Measurements from ENCODE around the gene STAT3.
"Not testable (repeated sequence)": the region's sequence is repeated elsewhere in the genome, so short reads cannot be mapped to it uniquely, and the experiment has no call there.

STAT3 gene

GRCh38 chr17:42409523-42410318, 21.5 kb upstream of the STAT3 start:
- no peak for DNase-seq (ENCODE audit: low read depth, low spot score)

DNA sequence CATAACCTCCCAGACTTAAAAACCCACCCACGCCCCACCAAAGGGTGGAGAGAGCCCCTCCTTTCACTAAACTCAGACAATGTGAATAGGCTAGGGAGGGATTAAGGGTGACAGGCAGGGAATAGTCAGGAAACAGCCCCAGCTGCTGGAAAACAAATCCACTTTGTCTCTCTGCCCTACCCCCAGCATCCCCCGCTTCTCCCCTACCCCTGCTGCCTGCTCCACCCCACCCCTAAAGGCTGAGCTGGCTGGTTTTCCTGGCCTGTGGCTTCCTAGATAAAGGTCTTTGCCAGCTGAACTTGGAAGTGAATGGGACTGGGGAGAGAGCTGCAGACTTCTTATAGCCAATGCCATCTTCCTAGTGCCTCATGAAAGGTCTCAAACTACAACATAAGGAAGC, 19.8 kb upstream of the STAT3 start:
- DNase-seq (ENCODE audit: low read depth, low spot score) = no peak

DNA sequence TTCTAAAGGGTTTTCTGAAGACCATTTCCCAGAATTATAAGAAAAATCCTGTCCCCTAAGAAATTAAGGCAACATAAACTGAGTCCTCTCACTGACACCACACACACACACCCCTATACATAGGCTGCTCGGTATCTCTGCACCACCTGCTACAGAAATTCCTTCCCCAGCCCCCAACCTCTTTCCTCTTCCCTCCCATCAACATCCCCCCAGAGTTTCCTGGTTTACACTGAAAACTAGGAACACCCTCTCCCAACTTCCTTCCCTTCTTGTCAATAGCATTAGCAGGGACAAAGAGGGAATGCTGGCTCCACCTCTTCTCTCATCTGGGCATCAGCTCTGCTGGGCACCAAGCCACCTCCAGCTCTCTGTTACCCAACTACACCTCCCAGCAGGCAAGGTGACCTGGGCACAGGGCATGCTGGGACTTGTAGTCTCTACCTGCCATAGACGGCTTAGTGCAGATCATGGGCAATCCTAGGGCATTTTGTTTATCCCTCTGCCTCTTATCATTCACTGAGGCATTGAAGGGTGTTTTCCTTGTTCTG, 19.1 kb upstream of the STAT3 start:
- DNase-seq (ENCODE audit: low read depth, low spot score) = no peak

- DNase-seq (ENCODE audit: low read depth, low spot score) = no peak
These were observed 18.5 kb upstream of the STAT3 start for GRCh38 chr17:42406615-42407288.

DNA sequence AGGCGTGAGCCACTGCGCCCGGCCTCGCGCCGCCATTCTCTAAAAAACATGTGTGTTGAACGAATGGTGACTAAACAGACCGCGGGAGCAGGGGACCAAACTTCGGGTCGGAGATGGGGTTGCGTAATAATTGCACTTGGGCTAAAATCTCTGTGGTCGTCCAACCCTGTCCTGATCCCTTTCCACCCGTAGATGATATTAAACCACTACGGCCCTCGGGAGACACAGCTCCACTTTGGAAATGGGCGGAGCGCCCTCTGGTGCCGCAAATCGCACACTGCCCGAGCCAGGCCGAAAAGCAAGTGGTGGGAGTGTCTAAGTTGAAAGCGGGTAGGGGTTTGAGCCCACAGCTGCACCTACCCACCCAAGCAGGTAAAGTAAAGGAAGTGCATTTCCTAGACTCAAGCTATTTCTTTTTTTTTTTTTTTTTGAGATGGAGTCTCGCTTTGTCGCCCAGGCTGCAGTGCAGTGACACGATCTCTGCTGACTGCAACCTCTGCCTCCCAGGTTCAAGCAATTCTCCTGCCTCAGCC, 17.8 kb upstream of the STAT3 start:
- DNase-seq (ENCODE audit: low read depth, low spot score) = no peak

DNA sequence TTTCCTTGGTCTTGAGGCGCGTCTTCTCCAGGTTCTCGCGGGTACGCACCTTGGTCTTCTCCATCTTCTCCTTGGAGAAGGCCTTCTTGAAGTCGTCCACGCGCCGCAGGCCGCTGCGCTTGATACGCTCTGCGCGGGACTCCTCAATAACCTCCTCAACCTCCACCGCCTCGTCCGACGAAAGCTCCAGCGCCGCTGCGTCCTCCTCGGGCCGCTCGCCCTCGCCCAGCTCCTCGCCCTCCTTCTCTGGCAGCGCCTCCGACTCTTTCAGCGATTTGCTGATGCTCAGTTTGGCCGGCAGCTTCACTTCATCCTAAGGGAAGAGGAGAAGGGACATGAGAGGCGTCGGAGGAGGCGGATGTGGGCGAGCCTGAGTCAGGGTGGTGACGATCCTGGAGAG, 16.8 kb upstream of the STAT3 start:
- DNase-seq (ENCODE audit: low read depth, low spot score) = no peak

- DNase-seq (ENCODE audit: low read depth, low spot score) = no peak
These were observed 16.2 kb upstream of the STAT3 start for GRCh38 chr17:42404326-42405055.

DNA sequence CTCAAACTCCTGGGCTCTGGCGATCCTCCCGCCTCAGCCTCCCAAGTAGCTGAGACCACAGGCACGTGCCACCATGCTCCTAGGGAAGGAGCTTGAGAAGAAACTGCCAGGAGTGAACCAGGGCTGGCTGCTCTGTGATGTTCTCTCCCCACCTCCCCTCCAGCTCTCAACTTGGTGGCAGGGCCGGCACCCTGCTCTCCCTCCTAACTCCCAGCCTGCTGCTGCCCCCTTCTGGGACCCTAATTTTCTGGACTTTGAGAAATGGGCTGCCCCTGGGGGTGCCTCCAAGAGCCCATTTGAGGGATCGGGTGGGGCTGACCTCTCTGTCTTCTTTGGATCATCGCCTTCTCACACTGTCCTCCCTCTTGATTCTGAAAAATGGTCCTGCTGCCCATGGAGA, 14.9 kb upstream of the STAT3 start:
- DNase-seq (ENCODE audit: low read depth, low spot score) = no peak

DNA sequence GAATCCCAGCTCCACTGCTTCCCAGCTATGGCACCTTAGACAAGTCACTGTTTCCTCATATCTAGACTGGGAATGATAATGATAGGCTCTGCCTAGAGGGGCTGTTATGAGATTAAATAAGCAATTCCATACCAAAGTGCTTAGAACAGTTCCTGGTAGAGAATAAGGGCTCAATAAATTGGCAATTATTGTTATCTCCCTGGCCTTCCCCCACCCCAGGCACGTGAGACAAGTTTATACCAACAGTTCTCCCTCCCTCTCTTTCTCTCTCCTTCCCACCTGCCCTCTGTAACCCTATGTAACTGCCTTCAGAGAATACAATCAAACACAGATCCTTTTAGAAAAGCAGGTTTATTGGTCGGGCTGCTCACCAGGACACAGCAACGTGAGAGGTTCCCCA, 13.9 kb upstream of the STAT3 start:
- DNase-seq (ENCODE audit: low read depth, low spot score) = no peak

GRCh38 chr17:42400844-42401375, 12.7 kb upstream of the STAT3 start:
- not testable (repeated sequence) for DNase-seq (ENCODE audit: low read depth, low spot score)

GRCh38 chr17:42399948-42400843, 12.0 kb upstream of the STAT3 start:
- DNase-seq (ENCODE audit: low read depth, low spot score) = no peak

- no peak for DNase-seq (ENCODE audit: low read depth, low spot score)
These were observed 10.9 kb upstream of the STAT3 start for GRCh38 chr17:42399121-42399520.

GRCh38 chr17:42395601-42396000, 7.4 kb upstream of the STAT3 start:
- DNase-seq (ENCODE audit: low read depth, low spot score) = not testable (repeated sequence)

- DNase-seq (ENCODE audit: low read depth, low spot score) = no peak
These were observed 6.6 kb upstream of the STAT3 start for GRCh38 chr17:42394838-42395237.

DNA sequence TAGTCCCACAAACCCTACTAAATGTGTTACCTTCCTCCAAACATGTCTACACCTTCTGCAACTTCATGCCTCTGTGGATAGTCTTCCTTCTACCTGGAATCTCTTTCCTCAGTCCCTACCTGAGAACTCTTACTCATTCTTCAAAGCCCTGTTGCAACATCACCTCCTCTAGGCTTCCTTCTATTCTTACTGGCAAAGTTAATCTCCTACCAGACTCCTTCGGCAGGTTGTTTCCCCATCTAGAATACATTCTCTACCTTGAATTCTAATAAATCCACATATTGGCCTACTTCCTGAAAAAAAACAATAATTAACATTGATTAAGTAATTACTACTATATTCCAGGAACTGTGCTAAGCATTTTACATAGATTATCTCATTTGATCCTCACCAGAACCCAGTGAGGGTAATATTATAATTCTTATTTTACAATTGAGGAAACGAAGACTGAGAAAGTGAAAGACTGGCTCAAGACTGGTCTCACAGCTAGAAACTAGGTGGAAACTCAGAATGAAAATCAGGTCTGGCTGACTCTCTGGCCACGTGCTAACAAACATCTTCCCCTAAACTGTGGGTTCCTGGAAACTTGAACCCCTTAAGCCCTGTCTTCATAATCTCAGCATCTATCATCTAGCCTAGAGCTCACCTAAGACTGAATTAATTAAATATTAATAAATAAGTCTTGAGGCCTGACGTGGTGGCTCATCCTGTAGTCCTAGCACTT, 4.6 kb upstream of the STAT3 start:
- no peak for DNase-seq (ENCODE audit: low read depth, low spot score)

DNA sequence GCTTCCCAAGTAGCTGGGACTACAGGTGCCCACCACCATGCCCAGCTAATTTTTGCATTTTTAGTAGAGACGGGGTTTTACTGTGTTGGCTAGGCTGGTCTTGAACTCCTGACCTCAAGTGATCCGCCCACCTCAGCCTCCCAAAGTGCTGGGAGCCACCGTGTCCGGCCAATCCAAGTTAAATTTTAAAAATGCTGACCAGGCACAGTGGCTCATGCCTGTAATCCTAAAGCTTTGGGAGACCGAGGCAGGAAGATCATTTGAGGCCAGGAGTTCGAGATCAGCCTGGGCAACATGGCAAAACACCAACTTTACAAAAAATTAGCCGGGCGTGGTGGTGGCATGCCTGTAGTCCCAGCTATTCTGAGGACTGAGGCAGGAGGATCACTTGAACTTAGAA, 3.2 kb upstream of the STAT3 start:
- not testable (repeated sequence) for DNase-seq (ENCODE audit: low read depth, low spot score)

GRCh38 chr17:42389899-42390298, 1.7 kb upstream of the STAT3 start:
- no peak for DNase-seq (ENCODE audit: low read depth, low spot score)

GRCh38 chr17:42389135-42389417, 834 bp upstream of the STAT3 start:
- no peak for DNase-seq (ENCODE audit: low read depth, low spot score)

GRCh38 chr17:42387661-42388380, 421 bp downstream of the STAT3 start:
- DNase-seq (ENCODE audit: low read depth, low spot score) = no peak

All from smooth muscle cell of the brain vasculature (primary cell).